Fibroblast of villous mesenchyme (primary cell): Measurements from ENCODE around the gene CORIN. TPM values are rescaled to one million over a fixed set of nuclear protein-coding genes. Genes with fewer than 3 reads are reported as not detected.

ENCODE experiments used
- DNase-seq: peaks from one replicate; pipeline ENCODE4 v3.0.0-alpha.2; 2010; ENCODE audit warnings: low read depth
- H3K4me3 ChIP-seq: 2 replicates; pipeline ENCODE4 v1.5.1; 2011; ENCODE audit warnings: low read depth, mild to moderate bottlenecking, low read length
- CTCF ChIP-seq: IDR thresholded peaks from 2 replicates; pipeline ENCODE4 v1.5.1; 2012; ENCODE audit warnings: low read depth, mild to moderate bottlenecking, low read length; ENCODE audit not compliant: insufficient read depth
- total RNA-seq: library from RNA; depleted of rRNA; stranded (reverse); fragments of >200 nt; gene quantifications from 2 replicates; pipeline ENCODE4 v1.2.3, GENCODE V29; 2012

Gene CORIN
- total RNA-seq, 1 donor: 5.6 TPM

GRCh38 chr4:47664051-47664826 lies 173.6 kb downstream of the CORIN start:
- TF ChIP-seq CTCF: no peak
- H3K4me3 ChIP-seq: no peak overlapping the region
- DNase-seq: no peak

DNA sequence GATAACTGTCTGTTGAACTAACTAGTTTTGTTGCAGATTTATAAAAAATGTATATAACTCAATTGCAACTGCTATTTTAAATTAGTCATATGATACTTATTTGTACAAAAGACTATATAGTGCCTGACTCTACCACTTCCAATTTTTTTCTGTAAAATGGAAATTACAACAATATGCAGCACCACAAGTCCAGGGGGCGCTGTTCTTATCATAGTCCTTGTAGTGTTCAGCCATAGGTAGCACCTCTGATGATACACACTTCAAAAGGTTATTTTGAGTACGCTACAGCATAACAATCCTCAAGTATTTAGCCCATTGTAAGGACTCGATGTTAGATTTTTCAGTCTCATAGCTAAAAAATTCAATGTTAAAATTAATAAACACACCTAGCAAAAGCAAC lies 174.9 kb downstream of the CORIN start:
- DNase-seq: peak; percentile 7
- peak; percentile 45 for TF ChIP-seq CTCF
- no peak overlapping the region for H3K4me3 ChIP-seq

- no peak for TF ChIP-seq CTCF
These were observed 176.1 kb downstream of the CORIN start for GRCh38 chr4:47661741-47662140.

GRCh38 chr4:47659342-47659741 lies 178.5 kb downstream of the CORIN start:
- H3K4me3 ChIP-seq: no peak overlapping the region
- no peak for DNase-seq
- TF ChIP-seq CTCF: no peak

More at GRCh38 chr4:47661741-47662140, 176.1 kb downstream of the CORIN start:
- no peak overlapping the region for H3K4me3 ChIP-seq
- no peak for DNase-seq

- no peak for DNase-seq
- no peak overlapping the region for H3K4me3 ChIP-seq
- TF ChIP-seq CTCF: no peak
These were observed 182.7 kb downstream of the CORIN start for GRCh38 chr4:47654972-47655693.

GRCh38 chr4:47652092-47652491 lies 185.8 kb downstream of the CORIN start:
- H3K4me3 ChIP-seq: no peak overlapping the region
- no peak for DNase-seq
- TF ChIP-seq CTCF: no peak

- no peak for TF ChIP-seq CTCF
- H3K4me3 ChIP-seq: no peak overlapping the region
- no peak for DNase-seq
These were observed 186.6 kb downstream of the CORIN start for GRCh38 chr4:47651231-47651630.
